Natural killer cell (primary cell): Measurements from ENCODE around the gene SLC33A1. TPM values are rescaled to one million over a fixed set of nuclear protein-coding genes. Genes with fewer than 3 reads are reported as not detected.
"Not testable (repeated sequence)": the region's sequence is repeated elsewhere in the genome, so short reads cannot be mapped to it uniquely, and the experiment has no call there.

Experiments used
- ATAC-seq, 3 donors: fragments of 150-1000 bp in 2 of 3; fragments of 200-7000 bp in 1 of 3; cut with Tn5 transposase; 1 replicate in 1 of 3; 2 replicates in 2 of 3; pipeline ENCODE4 v1.10.0; 2021; ENCODE audit warnings: mild to moderate bottlenecking in 2 of 3, moderate library complexity in 2 of 3
- DNase-seq, 2 donors: peaks; one replicate each; pipeline versions ENCODE4 v3.0.0 to v3.0.0-alpha.2; 2013 to 2021; ENCODE audit warnings: mixed read lengths in 1 of 2
- H3K27ac ChIP-seq: one replicate; pipeline ENCODE4 v1.5.1; 2013; ENCODE audit warnings: mild to moderate bottlenecking, low read length
- H3K27me3 ChIP-seq: one replicate; pipeline ENCODE4 v1.6.1; 2013; ENCODE audit warnings: low read length; ENCODE audit not compliant: control insufficient read depth, insufficient read depth
- H3K36me3 ChIP-seq: one replicate; pipeline ENCODE4 v1.6.1; 2013; ENCODE audit warnings: low read length; ENCODE audit not compliant: control insufficient read depth, insufficient read depth
- H3K4me1 ChIP-seq: one replicate; pipeline ENCODE4 v1.6.1; 2013; ENCODE audit warnings: low read length; ENCODE audit not compliant: control insufficient read depth, insufficient read depth
- H3K4me3 ChIP-seq: one replicate; pipeline ENCODE4 v1.5.1; 2013; ENCODE audit warnings: low read length
- H3K9me3 ChIP-seq: one replicate; pipeline ENCODE4 v1.6.1; 2013; ENCODE audit warnings: low read length; ENCODE audit not compliant: control insufficient read depth, insufficient read depth
- H3K27ac Mint-ChIP-seq, 2 donors: one replicate each; pipeline ENCODE4 v1.8.0; 2022; ENCODE audit warnings: mild to moderate bottlenecking in 2 of 2, mixed read lengths in 2 of 2, moderate library complexity in 1 of 2
- H3K27me3 Mint-ChIP-seq, 2 donors: one replicate each; pipeline ENCODE4 v1.8.0; 2022; ENCODE audit warnings: low read depth in 2 of 2, mixed read lengths in 2 of 2
- H3K36me3 Mint-ChIP-seq: one replicate; pipeline ENCODE4 v1.8.0; 2022; ENCODE audit warnings: mixed read lengths
- H3K4me1 Mint-ChIP-seq, 2 donors: one replicate each; pipeline ENCODE4 v1.8.0; 2022; ENCODE audit warnings: mixed read lengths in 2 of 2
- H3K4me3 Mint-ChIP-seq: one replicate; pipeline ENCODE4 v1.8.0; 2022; ENCODE audit warnings: mild to moderate bottlenecking, moderate library complexity, mixed read lengths
- H3K9me3 Mint-ChIP-seq, 2 donors: one replicate each; pipeline ENCODE4 v1.8.0; 2022; ENCODE audit warnings: mixed read lengths in 2 of 2
- WGBS: methylation state at CpG from one replicate; pipeline ENCODE4 v1.1.7; 2013; ENCODE audit warnings: missing lambda C conversion rate; ENCODE audit not compliant: insufficient coverage; 5-methylcytosine and 5-hydroxymethylcytosine counted together
- intact Hi-C: fragments of 100-400 bp; cut with micrococcal nuclease; formaldehyde crosslinking; loops from one replicate; pipeline ENCODE4 v1.14.2; 2022
- total RNA-seq, 4 donors: library from RNA; stranded (reverse); fragments of 120-200 nt in 1 of 4; gene quantifications; one replicate each; pipeline versions ENCODE4 v1.2.3 to v1.2.4, GENCODE V29; 2013 to 2022
- TF ChIP-seq, protein P1 (sequence below): fragments of 200-600 bp; IDR thresholded peaks from one replicate; pipeline ENCODE4 v1.8.0; 2022; ENCODE audit warnings: antibody characterized with exemption

SLC33A1 gene
- total RNA-seq, 3 donors from 2014 or later (not counting 1 experiment from before 2014, with no cell fraction given), result 25.2 to 28.4 (median 27.2) TPM

GRCh38 chr3:155843569-155843968 lies 10.7 kb downstream of the SLC33A1 start:
- ATAC-seq (no peak), DNase-seq (no peak)
- WGBS, result 80% methylated on average over 1 of the region's 1 CpG
- no peaks in the 10 kb centered on the region for H3K9me3 ChIP-seq
- Mint-ChIP-seq H3K27ac (no peak overlapping the region), H3K4me1 (peaks cover 22 to 39% of the 10 kb centered on the region in 2 donors), H3K9me3 (no peaks in the 10 kb centered on the region), H3K4me3 (no peak overlapping the region), H3K27me3 (no peaks in the 10 kb centered on the region), H3K36me3 (no peaks in the 10 kb centered on the region)
- TF ChIP-seq, protein P1, sequence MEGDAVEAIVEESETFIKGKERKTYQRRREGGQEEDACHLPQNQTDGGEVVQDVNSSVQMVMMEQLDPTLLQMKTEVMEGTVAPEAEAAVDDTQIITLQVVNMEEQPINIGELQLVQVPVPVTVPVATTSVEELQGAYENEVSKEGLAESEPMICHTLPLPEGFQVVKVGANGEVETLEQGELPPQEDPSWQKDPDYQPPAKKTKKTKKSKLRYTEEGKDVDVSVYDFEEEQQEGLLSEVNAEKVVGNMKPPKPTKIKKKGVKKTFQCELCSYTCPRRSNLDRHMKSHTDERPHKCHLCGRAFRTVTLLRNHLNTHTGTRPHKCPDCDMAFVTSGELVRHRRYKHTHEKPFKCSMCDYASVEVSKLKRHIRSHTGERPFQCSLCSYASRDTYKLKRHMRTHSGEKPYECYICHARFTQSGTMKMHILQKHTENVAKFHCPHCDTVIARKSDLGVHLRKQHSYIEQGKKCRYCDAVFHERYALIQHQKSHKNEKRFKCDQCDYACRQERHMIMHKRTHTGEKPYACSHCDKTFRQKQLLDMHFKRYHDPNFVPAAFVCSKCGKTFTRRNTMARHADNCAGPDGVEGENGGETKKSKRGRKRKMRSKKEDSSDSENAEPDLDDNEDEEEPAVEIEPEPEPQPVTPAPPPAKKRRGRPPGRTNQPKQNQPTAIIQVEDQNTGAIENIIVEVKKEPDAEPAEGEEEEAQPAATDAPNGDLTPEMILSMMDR, result no peak
- peaks cover 6% of the 10 kb centered on the region for H3K4me1 ChIP-seq
- no peaks in the 10 kb centered on the region for H3K27me3 ChIP-seq
- H3K4me3 ChIP-seq, result no peak overlapping the region
- no peak overlapping the region for H3K27ac ChIP-seq
- intact Hi-C loops, result no loop called here
- no peaks in the 10 kb centered on the region for H3K36me3 ChIP-seq

DNA sequence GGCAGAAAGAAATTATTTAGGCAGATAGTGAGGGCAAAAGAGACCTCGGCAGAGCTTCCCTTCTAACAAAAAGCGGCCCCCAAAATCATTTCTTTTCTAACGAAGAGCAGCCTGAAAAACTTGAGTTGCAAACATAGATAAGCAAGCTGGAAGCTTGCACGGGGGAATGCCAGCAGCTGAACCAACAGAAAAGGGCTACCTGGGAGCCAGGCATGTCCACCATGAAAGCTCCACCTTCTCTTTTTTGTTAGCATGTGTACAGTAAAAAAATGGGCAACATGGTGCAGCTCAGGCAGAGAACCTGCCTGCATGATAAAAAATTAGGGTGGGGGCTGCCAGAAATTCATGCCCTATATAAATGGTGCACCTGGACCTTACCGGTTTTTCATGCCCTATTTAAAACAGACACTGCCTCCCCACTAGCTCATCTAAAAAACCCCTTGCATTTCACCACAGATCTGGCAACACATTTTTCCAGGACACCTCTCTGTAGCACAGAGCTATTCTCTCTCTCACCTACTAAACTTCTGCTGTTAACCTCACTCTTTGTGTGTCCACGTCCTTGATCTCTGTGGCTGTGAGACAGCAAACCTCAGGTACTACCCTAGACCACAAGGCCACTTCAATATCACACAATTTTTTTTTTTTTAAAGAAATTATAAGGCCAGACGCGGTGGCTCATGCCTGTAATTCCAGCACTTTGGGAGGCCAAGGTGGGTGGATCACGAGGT lies 18.7 kb downstream of the SLC33A1 start:
- ATAC-seq, result peak; percentile 84 to 97 (median 88)
- Mint-ChIP-seq H3K9me3 (no peaks in the 10 kb centered on the region), H3K36me3 (no peaks in the 10 kb centered on the region), H3K4me1 (peaks cover 11 to 14% of the 10 kb centered on the region in 2 donors), H3K27ac (peak overlapping the region; percentile 50 to 66), H3K27me3 (no peaks in the 10 kb centered on the region), H3K4me3 (peak overlapping the region; percentile 47)
- Histone ChIP-seq H3K4me3 (no peak overlapping the region), H3K9me3 (no peaks in the 10 kb centered on the region), H3K36me3 (peaks cover 8% of the 10 kb centered on the region), H3K4me1 (peaks cover 10% of the 10 kb centered on the region), H3K27ac (no peak overlapping the region), H3K27me3 (no peaks in the 10 kb centered on the region)
- DNase-seq, result peak in 1 of 2 donors; percentile 17
- intact Hi-C loops, result no loop called here
- 67% methylated on average over 9 of the region's 9 CpGs for WGBS
- TF ChIP-seq, protein P1, result no peak

- H3K36me3 Mint-ChIP-seq, ATAC-seq, intact Hi-C loops, H3K27ac ChIP-seq, H3K27me3 Mint-ChIP-seq, H3K9me3 ChIP-seq, H3K27me3 ChIP-seq, H3K4me3 ChIP-seq, H3K9me3 Mint-ChIP-seq, H3K4me1 ChIP-seq, H3K4me1 Mint-ChIP-seq, DNase-seq, H3K4me3 Mint-ChIP-seq, H3K27ac Mint-ChIP-seq: not testable (repeated sequence)
- peaks cover 16% of the 10 kb centered on the region for H3K36me3 ChIP-seq
- WGBS, result over 99% methylated on average over 13 of the region's 13 CpGs
These were observed 25.6 kb downstream of the SLC33A1 start for GRCh38 chr3:155828490-155829098.

GRCh38 chr3:155815030-155815545 lies 39.1 kb downstream of the SLC33A1 start:
- Mint-ChIP-seq H3K36me3 (no peaks in the 10 kb centered on the region), H3K9me3 (no peaks in the 10 kb centered on the region), H3K4me3 (no peak overlapping the region), H3K27ac (no peak overlapping the region), H3K4me1 (no peaks in the 10 kb centered on the region), H3K27me3 (peaks cover 0 to 3% of the 10 kb centered on the region in 2 donors)
- no peak for ATAC-seq
- TF ChIP-seq, protein P1, result no peak
- H3K4me1 ChIP-seq, result no peaks in the 10 kb centered on the region
- no peaks in the 10 kb centered on the region for H3K9me3 ChIP-seq
- no peak for DNase-seq
- intact Hi-C loops, result no loop called here
- no peaks in the 10 kb centered on the region for H3K36me3 ChIP-seq
- H3K4me3 ChIP-seq, result no peak overlapping the region
- H3K27me3 ChIP-seq, result no peaks in the 10 kb centered on the region
- H3K27ac ChIP-seq, result no peak overlapping the region

DNA sequence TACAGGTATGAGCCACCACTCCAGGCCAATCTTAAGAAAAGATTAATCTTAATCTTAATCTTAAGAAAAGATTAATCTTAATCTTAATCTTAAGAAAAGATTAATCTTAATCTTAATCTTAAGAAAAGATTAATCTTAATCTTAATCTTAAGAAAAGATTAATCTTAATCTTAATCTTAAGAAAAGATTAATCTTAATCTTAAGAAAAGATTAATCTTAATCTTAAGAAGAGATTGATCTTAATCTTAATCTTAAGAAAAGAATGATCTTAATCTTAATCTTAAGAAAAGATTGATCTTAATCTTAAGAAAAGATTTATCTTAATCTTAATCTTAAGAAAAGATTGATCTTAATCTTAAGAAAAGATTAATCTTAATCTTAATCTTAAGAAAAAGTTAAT lies 41.0 kb downstream of the SLC33A1 start:
- H3K27ac ChIP-seq, H3K4me3 ChIP-seq, H3K36me3 Mint-ChIP-seq, intact Hi-C loops, ATAC-seq, H3K4me1 ChIP-seq, DNase-seq, H3K27ac Mint-ChIP-seq, H3K9me3 ChIP-seq, H3K4me3 Mint-ChIP-seq, H3K4me1 Mint-ChIP-seq, H3K36me3 ChIP-seq, H3K27me3 ChIP-seq, H3K9me3 Mint-ChIP-seq: not testable (repeated sequence)
- H3K27me3 Mint-ChIP-seq, result peaks cover 8 to 10% of the 10 kb centered on the region in 2 donors
